ENCODE data around the gene ZFR2.

Gene ZFR2

GRCh38 chr19:3825286-3825956 is 43.4 kb downstream of the ZFR2 start:
- TF ChIP-seq CTCF (conservative IDR thresholded peaks at IDR 0.05) = no peak

GRCh38 chr19:3823350-3823713 is 45.5 kb downstream of the ZFR2 start:
- no peak for TF ChIP-seq CTCF (conservative IDR thresholded peaks at IDR 0.05)
- no peak overlapping the region for H3K27ac ChIP-seq

More at GRCh38 chr19:3825286-3825956, 43.4 kb downstream of the ZFR2 start:
- H3K27ac ChIP-seq = no peak overlapping the region

DNA sequence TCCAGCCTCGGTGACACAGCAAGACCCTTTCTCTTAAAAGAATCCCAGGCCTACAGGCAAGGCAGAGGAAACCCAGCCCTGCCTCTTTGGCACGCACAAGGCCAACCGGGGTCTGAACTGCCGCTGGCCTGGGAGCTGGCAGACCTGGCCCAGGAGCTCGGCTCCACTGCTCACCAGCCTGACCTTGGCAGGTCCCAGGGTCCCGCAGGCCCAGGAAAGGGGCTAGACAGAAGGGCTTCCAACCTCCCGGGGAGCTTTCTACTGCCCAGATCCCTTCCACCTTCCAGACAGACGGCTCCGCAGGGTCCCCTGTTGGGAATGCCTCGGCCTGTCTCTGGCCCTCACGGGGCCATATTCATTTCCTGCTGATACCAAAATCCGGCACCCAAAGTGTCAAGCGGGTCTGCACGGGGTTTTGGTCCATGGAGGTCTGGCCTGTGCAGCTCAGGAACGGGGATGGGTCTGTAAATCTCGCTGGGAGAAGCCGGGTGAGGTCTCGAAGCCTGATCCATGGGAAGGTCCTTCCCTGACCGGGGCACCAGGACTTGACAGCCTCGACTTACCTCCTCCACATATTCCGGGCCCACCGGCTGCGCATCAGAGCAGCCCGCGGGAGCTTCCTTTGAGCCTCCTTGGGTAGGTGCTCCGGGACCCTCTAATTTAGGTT is 46.0 kb downstream of the ZFR2 start:
- H3K27ac ChIP-seq = no peak overlapping the region
- TF ChIP-seq CTCF (conservative IDR thresholded peaks at IDR 0.05) = no peak

- TF ChIP-seq CTCF (conservative IDR thresholded peaks at IDR 0.05) = peak; percentile 71
These were observed 46.9 kb downstream of the ZFR2 start for GRCh38 chr19:3821857-3822364.

DNA sequence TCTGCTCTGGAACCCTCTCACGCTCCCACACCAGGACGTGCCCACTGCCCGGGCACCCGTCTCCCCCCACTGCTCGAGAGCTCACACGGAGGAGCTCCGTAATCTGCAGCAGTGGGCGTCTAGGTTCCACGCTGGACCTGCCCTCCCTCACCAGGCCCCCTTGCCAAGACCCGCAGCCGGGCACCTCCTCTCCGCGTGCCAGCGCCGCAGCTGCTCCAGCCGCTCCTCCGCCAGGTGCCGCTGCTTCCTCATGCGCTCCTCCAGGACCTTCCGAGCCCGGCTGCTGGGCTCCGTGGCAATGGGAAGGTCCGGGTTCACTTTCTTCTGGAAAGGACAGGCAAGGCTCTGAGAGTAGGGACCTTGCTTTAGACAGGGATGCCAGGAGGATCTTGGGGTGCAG is 47.7 kb downstream of the ZFR2 start:
- TF ChIP-seq CTCF (conservative IDR thresholded peaks at IDR 0.05) = no peak
- no peak overlapping the region for H3K27ac ChIP-seq

More at GRCh38 chr19:3821857-3822364, 46.9 kb downstream of the ZFR2 start:
- H3K27ac ChIP-seq = no peak overlapping the region

GRCh38 chr19:3819989-3820388 is 48.8 kb downstream of the ZFR2 start:
- no peak overlapping the region for H3K27ac ChIP-seq

More at GRCh38 chr19:3819989-3820388, 48.8 kb downstream of the ZFR2 start:
- no peak for TF ChIP-seq CTCF (conservative IDR thresholded peaks at IDR 0.05)

All from VCaP (cell line).